Measurements from ENCODE around the gene ROGDI.

The ROGDI gene

DNA sequence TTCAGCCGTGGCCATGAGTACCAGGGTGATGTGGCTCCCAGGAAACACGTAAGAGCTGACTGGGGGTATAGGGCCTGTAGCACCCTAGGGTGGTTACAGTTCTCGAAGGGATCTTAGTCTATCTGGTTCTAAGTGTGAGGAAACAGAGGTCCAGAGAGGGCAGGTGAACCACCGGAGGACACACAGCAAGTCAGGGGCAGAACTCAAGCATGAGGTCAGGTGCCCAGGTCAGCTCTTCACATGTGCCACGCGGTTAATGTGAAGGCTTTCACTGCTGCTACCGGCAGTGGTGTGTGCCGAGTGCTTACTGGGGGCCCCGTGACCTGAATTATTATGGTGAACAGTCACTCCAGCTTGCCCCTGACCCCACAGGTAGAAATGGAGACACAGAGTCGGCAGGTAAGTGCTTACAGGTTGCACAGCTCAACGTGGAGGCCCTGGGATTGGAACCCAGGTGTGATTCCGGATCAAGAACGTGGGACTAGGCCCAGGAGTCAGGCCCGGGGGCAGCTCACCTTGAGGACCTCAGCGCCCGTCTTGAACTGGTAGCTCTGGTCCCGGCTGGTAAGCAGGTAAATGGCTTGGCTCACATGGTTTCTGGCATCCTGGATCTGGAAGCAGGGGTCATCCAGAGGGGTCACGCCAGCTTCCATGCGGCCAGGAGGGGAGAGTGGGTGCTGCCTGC is 3.1 kb downstream of the ROGDI start:
- peaks cover 20 to 68% of the 10 kb centered on the region in 2 experiments for H3K36me3 ChIP-seq (ENCODE audit: control insufficient read depth in 1 of 2, insufficient read depth in 2 of 2, low read depth in 1 of 2, low read length in 2 of 2)
- peaks cover 13% of the 10 kb centered on the region for H3K4me1 ChIP-seq (ENCODE audit: control insufficient read depth, insufficient read depth, low read depth, low read length)
- H3K27me3 ChIP-seq (ENCODE audit: control insufficient read depth in 1 of 2, insufficient read depth in 1 of 2, low read length in 2 of 2) = no peaks in the 10 kb centered on the region
- H4K91ac ChIP-seq (ENCODE audit: low read length) = no peak overlapping the region
- H3K4me2 ChIP-seq (ENCODE audit: low read length, poor library complexity, severe bottlenecking) = no peak overlapping the region
- H3K18ac ChIP-seq (ENCODE audit: low read depth in 1 of 2, low read length in 2 of 2) = no peak overlapping the region
- H2BK12ac ChIP-seq (ENCODE audit: low read length in 2 of 2) = no peak overlapping the region
- H2BK15ac ChIP-seq (ENCODE audit: low read depth, poor library complexity, severe bottlenecking) = no peak overlapping the region
- no peaks in the 10 kb centered on the region for H3K9me3 ChIP-seq (ENCODE audit: control insufficient read depth, low read length)
- no peak for DNase-seq
- H3K9ac ChIP-seq (ENCODE audit: low read length) = no peak overlapping the region
- no peak overlapping the region for H3K27ac ChIP-seq (ENCODE audit: low read length, poor library complexity, severe bottlenecking)
- no peak overlapping the region for H2BK120ac ChIP-seq (ENCODE audit: low read depth, low read length)
- H3K79me1 ChIP-seq (replicated peaks; ENCODE audit: low read length, poor library complexity, severe bottlenecking) = peaks cover 13% of the 10 kb centered on the region
- no peak overlapping the region for H2AFZ ChIP-seq (ENCODE audit: low read depth, low read length)
- no peak overlapping the region for H2AK5ac ChIP-seq (ENCODE audit: low read length, severe bottlenecking)
- H3K23ac ChIP-seq (ENCODE audit: low read length in 2 of 2) = no peak overlapping the region
- no peak overlapping the region for H2BK5ac ChIP-seq (ENCODE audit: low read depth, low read length, poor library complexity, severe bottlenecking)
- no peak overlapping the region for H3K14ac ChIP-seq (ENCODE audit: low read length in 2 of 2)
- no peak overlapping the region for H3K4ac ChIP-seq (ENCODE audit: low read depth in 1 of 2, low read length in 2 of 2)
- no peak overlapping the region for H4K8ac ChIP-seq (ENCODE audit: low read length)
- no peak overlapping the region for H3K4me3 ChIP-seq (ENCODE audit: insufficient read depth in 1 of 2, low read depth in 1 of 2, low read length in 2 of 2)
- 94% methylated on average over 19 of the region's 19 CpGs for WGBS

DNA sequence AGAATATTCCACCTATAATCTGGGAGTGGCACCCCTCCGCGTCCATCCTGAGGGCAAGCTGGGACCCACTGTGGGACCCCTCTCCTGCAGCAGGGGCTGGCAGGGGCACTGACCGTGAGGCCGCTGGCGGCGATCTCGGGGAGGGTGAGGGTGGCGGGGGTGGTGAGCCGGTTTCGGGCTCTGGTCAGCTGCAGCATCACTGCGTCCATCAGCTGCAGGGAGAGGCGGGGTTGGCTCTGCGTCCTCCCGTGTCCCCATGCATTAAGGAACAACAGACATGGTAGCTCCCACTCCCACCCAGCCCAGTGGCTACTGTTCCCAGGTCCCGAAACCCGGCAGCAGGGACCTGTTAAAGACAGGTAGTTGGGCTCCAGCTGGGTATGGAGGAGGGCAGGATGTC is 4.0 kb downstream of the ROGDI start:
- H3K27me3 ChIP-seq (ENCODE audit: control insufficient read depth in 1 of 2, insufficient read depth in 1 of 2, low read length in 2 of 2) = no peaks in the 10 kb centered on the region

DNA sequence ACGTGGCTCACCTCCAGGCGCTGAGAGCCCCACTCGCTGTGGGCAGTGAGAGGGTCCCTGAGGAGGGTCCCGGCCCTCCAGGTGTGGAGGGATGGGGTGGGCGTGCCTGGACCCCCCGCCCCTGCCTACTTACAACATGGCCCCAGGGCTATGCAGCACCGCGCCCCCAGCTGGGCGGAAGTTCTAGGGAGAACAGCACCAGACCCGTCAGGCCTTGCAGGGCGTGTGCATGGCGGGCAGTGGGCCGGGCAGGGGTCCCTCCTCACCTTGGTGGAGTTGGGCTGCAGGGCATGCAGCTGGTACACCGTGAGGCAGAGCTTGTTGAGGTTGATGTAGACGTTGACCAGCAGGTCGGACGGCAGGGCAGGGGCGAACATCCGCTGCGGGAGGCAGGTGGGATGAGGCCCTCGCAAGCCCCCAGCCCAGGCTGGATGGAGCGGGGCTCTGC is 4.6 kb downstream of the ROGDI start:
- 93% methylated on average over 22 of the region's 22 CpGs for WGBS

More for the DNA sequence above, 4.0 kb downstream of the ROGDI start:
- no peak overlapping the region for H4K91ac ChIP-seq (ENCODE audit: low read length)
- no peaks in the 10 kb centered on the region for H3K9me3 ChIP-seq (ENCODE audit: control insufficient read depth, low read length)
- H3K4me3 ChIP-seq (ENCODE audit: insufficient read depth in 1 of 2, low read depth in 1 of 2, low read length in 2 of 2) = peak overlapping the region in 1 of 2 experiments; percentile 14
- H3K79me1 ChIP-seq (replicated peaks; ENCODE audit: low read length, poor library complexity, severe bottlenecking) = peaks cover 13% of the 10 kb centered on the region
- no peak overlapping the region for H2BK15ac ChIP-seq (ENCODE audit: low read depth, poor library complexity, severe bottlenecking)
- H2AK5ac ChIP-seq (ENCODE audit: low read length, severe bottlenecking) = no peak overlapping the region
- H3K27ac ChIP-seq (ENCODE audit: low read length, poor library complexity, severe bottlenecking) = no peak overlapping the region
- H2BK5ac ChIP-seq (ENCODE audit: low read depth, low read length, poor library complexity, severe bottlenecking) = no peak overlapping the region
- no peak overlapping the region for H2BK120ac ChIP-seq (ENCODE audit: low read depth, low read length)
- H2BK12ac ChIP-seq (ENCODE audit: low read length in 2 of 2) = no peak overlapping the region
- H2AFZ ChIP-seq (ENCODE audit: low read depth, low read length) = no peak overlapping the region
- no peak overlapping the region for H3K14ac ChIP-seq (ENCODE audit: low read length in 2 of 2)
- H3K23ac ChIP-seq (ENCODE audit: low read length in 2 of 2) = no peak overlapping the region
- H3K4me1 ChIP-seq (ENCODE audit: control insufficient read depth, insufficient read depth, low read depth, low read length) = peaks cover 13% of the 10 kb centered on the region
- H3K4ac ChIP-seq (ENCODE audit: low read depth in 1 of 2, low read length in 2 of 2) = no peak overlapping the region
- H3K36me3 ChIP-seq (ENCODE audit: control insufficient read depth in 1 of 2, insufficient read depth in 2 of 2, low read depth in 1 of 2, low read length in 2 of 2) = peaks cover 14 to 62% of the 10 kb centered on the region in 2 experiments
- no peak overlapping the region for H3K4me2 ChIP-seq (ENCODE audit: low read length, poor library complexity, severe bottlenecking)
- H3K9ac ChIP-seq (ENCODE audit: low read length) = no peak overlapping the region
- H3K18ac ChIP-seq (ENCODE audit: low read depth in 1 of 2, low read length in 2 of 2) = no peak overlapping the region
- no peak for DNase-seq
- WGBS = 91% methylated on average over 14 of the region's 16 CpGs
- H4K8ac ChIP-seq (ENCODE audit: low read length) = no peak overlapping the region

DNA sequence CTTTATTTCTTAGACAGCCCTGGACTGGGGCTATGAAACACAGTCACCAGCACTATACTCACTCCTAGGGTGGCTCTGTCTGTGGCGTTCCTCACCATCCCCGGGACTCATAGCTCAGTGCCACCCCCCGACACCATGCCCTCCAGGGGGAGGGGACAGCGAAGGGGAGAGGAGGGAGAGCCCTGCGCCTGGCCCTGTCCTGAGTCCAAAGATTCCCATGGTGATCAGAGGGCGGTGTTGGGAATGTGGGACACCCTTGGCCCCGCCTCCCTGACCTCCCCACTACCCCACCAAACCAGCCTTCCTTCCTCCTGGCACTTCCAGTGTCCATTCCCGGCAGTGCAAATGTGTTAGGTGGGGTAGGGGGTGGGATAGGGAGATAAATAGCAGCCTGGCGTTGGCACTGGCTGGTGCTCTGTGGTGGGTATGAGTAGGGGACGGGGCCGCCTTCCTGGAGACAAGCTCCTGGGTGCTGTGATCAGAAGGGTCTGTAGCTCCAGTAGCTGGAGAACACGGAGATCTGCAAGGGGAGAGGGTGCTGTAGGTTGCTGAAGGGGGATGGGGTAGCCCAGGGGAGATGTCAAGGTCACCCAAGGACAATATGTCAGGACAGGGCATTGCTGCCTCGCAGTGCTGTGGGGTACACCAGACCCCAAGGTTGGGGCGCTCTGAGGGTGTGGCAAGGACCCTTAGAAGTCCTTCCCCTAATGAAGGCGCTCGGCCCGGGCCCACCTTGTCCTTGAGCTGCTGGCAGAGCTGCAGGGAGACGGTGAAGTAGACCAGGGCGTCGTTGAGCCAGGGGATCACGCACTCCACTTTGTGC is 5.2 kb downstream of the ROGDI start:
- Histone ChIP-seq H3K9me3 (ENCODE audit: control insufficient read depth, low read length) (no peaks in the 10 kb centered on the region), H2BK12ac (ENCODE audit: low read length in 2 of 2) (no peak overlapping the region), H2BK120ac (ENCODE audit: low read depth, low read length) (no peak overlapping the region), H3K27ac (ENCODE audit: low read length, poor library complexity, severe bottlenecking) (no peak overlapping the region), H4K8ac (ENCODE audit: low read length) (no peak overlapping the region), H3K23ac (ENCODE audit: low read length in 2 of 2) (no peak overlapping the region), H3K4ac (ENCODE audit: low read depth in 1 of 2, low read length in 2 of 2) (no peak overlapping the region), H3K4me3 (ENCODE audit: insufficient read depth in 1 of 2, low read depth in 1 of 2, low read length in 2 of 2) (no peak overlapping the region), H2BK15ac (ENCODE audit: low read depth, poor library complexity, severe bottlenecking) (no peak overlapping the region), H3K4me1 (ENCODE audit: control insufficient read depth, insufficient read depth, low read depth, low read length) (peaks cover 13% of the 10 kb centered on the region), H2AFZ (ENCODE audit: low read depth, low read length) (no peak overlapping the region), H4K91ac (ENCODE audit: low read length) (no peak overlapping the region), H3K36me3 (ENCODE audit: control insufficient read depth in 1 of 2, insufficient read depth in 2 of 2, low read depth in 1 of 2, low read length in 2 of 2) (peaks cover 14 to 62% of the 10 kb centered on the region in 2 experiments), H3K14ac (ENCODE audit: low read length in 2 of 2) (no peak overlapping the region), H3K4me2 (ENCODE audit: low read length, poor library complexity, severe bottlenecking) (no peak overlapping the region), H3K18ac (ENCODE audit: low read depth in 1 of 2, low read length in 2 of 2) (no peak overlapping the region), H2AK5ac (ENCODE audit: low read length, severe bottlenecking) (no peak overlapping the region), H2BK5ac (ENCODE audit: low read depth, low read length, poor library complexity, severe bottlenecking) (no peak overlapping the region), H3K27me3 (ENCODE audit: control insufficient read depth in 1 of 2, insufficient read depth in 1 of 2, low read length in 2 of 2) (no peaks in the 10 kb centered on the region), H3K79me1 (replicated peaks; ENCODE audit: low read length, poor library complexity, severe bottlenecking) (peaks cover 13% of the 10 kb centered on the region), H3K9ac (ENCODE audit: low read length) (no peak overlapping the region)
- DNase-seq = no peak
- 86% methylated on average over 17 of the region's 21 CpGs for WGBS

More for the DNA sequence above, 4.6 kb downstream of the ROGDI start:
- no peak overlapping the region for H3K9ac ChIP-seq (ENCODE audit: low read length)
- peaks cover 13% of the 10 kb centered on the region for H3K4me1 ChIP-seq (ENCODE audit: control insufficient read depth, insufficient read depth, low read depth, low read length)
- no peak overlapping the region for H3K4me2 ChIP-seq (ENCODE audit: low read length, poor library complexity, severe bottlenecking)
- H4K91ac ChIP-seq (ENCODE audit: low read length) = no peak overlapping the region
- H3K27me3 ChIP-seq (ENCODE audit: control insufficient read depth in 1 of 2, insufficient read depth in 1 of 2, low read length in 2 of 2) = no peaks in the 10 kb centered on the region
- no peak overlapping the region for H3K27ac ChIP-seq (ENCODE audit: low read length, poor library complexity, severe bottlenecking)
- DNase-seq = no peak
- no peak overlapping the region for H2BK5ac ChIP-seq (ENCODE audit: low read depth, low read length, poor library complexity, severe bottlenecking)
- H3K36me3 ChIP-seq (ENCODE audit: control insufficient read depth in 1 of 2, insufficient read depth in 2 of 2, low read depth in 1 of 2, low read length in 2 of 2) = peaks cover 14 to 62% of the 10 kb centered on the region in 2 experiments
- no peak overlapping the region for H2BK12ac ChIP-seq (ENCODE audit: low read length in 2 of 2)
- no peak overlapping the region for H3K4ac ChIP-seq (ENCODE audit: low read depth in 1 of 2, low read length in 2 of 2)
- no peak overlapping the region for H3K23ac ChIP-seq (ENCODE audit: low read length in 2 of 2)
- no peak overlapping the region for H3K14ac ChIP-seq (ENCODE audit: low read length in 2 of 2)
- H2BK120ac ChIP-seq (ENCODE audit: low read depth, low read length) = no peak overlapping the region
- no peaks in the 10 kb centered on the region for H3K9me3 ChIP-seq (ENCODE audit: control insufficient read depth, low read length)
- no peak overlapping the region for H2AK5ac ChIP-seq (ENCODE audit: low read length, severe bottlenecking)
- no peak overlapping the region for H2BK15ac ChIP-seq (ENCODE audit: low read depth, poor library complexity, severe bottlenecking)
- no peak overlapping the region for H4K8ac ChIP-seq (ENCODE audit: low read length)
- H3K4me3 ChIP-seq (ENCODE audit: insufficient read depth in 1 of 2, low read depth in 1 of 2, low read length in 2 of 2) = no peak overlapping the region
- no peak overlapping the region for H2AFZ ChIP-seq (ENCODE audit: low read depth, low read length)
- peaks cover 13% of the 10 kb centered on the region for H3K79me1 ChIP-seq (replicated peaks; ENCODE audit: low read length, poor library complexity, severe bottlenecking)
- no peak overlapping the region for H3K18ac ChIP-seq (ENCODE audit: low read depth in 1 of 2, low read length in 2 of 2)

Measured in mesenchymal stem cell (in vitro differentiated cells and primary cell).